Small intestine (tissue), 7 donors: ENCODE measurements around the gene AK5. TPM values are rescaled to one million over a fixed set of nuclear protein-coding genes. Genes with fewer than 3 reads are reported as not detected.

Experiments used
- DNase-seq, 2 donors: peaks; one replicate each; pipeline versions ENCODE4 v3.0.0 to v3.0.0-alpha.2; 2013
- FAIRE-seq: peaks from 2 replicates; lab custom pipeline; 2012; peaks lifted over from hg19 to GRCh38; lab: Jason Lieb, UNC
- H3K27ac ChIP-seq, 3 donors: one replicate each; pipeline ENCODE4 v1.5.1; 2013; ENCODE audit warnings: low read length in 2 of 3, mild to moderate bottlenecking in 2 of 3, control low read depth in 1 of 3, inconsistent platforms in 1 of 3, low read depth in 1 of 3, moderate library complexity in 1 of 3
- H3K27me3 ChIP-seq, 3 donors: one replicate each; pipeline ENCODE4 v1.6.1; 2013; ENCODE audit warnings: low read length in 3 of 3, inconsistent platforms in 1 of 3; ENCODE audit not compliant: control insufficient read depth in 3 of 3, insufficient read depth in 3 of 3
- H3K36me3 ChIP-seq, 3 donors: one replicate each; pipeline ENCODE4 v1.6.1; 2013; ENCODE audit warnings: low read length in 3 of 3, inconsistent platforms in 1 of 3, low read depth in 1 of 3, mild to moderate bottlenecking in 1 of 3, moderate library complexity in 1 of 3; ENCODE audit not compliant: control insufficient read depth in 3 of 3, insufficient read depth in 2 of 3
- H3K4me1 ChIP-seq, 3 donors: one replicate each; pipeline ENCODE4 v1.6.1; 2013; ENCODE audit warnings: low read length in 2 of 3, inconsistent platforms in 1 of 3, low read depth in 1 of 3, mild to moderate bottlenecking in 1 of 3, moderate library complexity in 1 of 3; ENCODE audit not compliant: control insufficient read depth in 3 of 3, insufficient read depth in 2 of 3
- H3K4me3 ChIP-seq, 3 donors: one replicate each; pipeline ENCODE4 v1.5.1; 2013; ENCODE audit warnings: low read length in 3 of 3, control low read depth in 1 of 3, inconsistent platforms in 1 of 3, low read depth in 1 of 3, mild to moderate bottlenecking in 1 of 3, moderate library complexity in 1 of 3
- H3K9me3 ChIP-seq, 2 donors: one replicate each; pipeline ENCODE4 v1.6.1; 2013; ENCODE audit warnings: low read depth in 1 of 2, low read length in 1 of 2; ENCODE audit not compliant: control insufficient read depth in 2 of 2, insufficient read depth in 1 of 2
- WGBS, 3 donors: extraction: QIAGEN DNeasy Blood & Tissue Kit; methylation state at CpG; one replicate each; pipeline ENCODE4 v1.1.7; 2013; 5-methylcytosine and 5-hydroxymethylcytosine counted together
- polyA plus RNA-seq, 4 donors: library from polyadenylated mRNA; stranded (reverse) in 3 of 4; unstranded in 1 of 4; fragments of 200-250 nt in 3 of 4; fragments of 120-200 nt in 1 of 4; gene quantifications; one replicate each; pipeline versions ENCODE4 v1.2.1 to v1.2.3, GENCODE V29; 2013
- donor health status: healthy with polysubstance abuse.
- donor health status: control.
- donor health status: control.
- donor health status: Bipolar disorder and iron deficiency.
- donor health status: healthy.

AK5 gene
- polyA plus RNA-seq, 4 donors: 0.27 to 2.6 (median 0.61) TPM; not detected in 1

GRCh38 chr1:77253211-77253610 is 28.6 kb upstream of the AK5 start:
- FAIRE-seq (no peak), DNase-seq (no peak)
- WGBS, 3 donors: 70 to 87% (median 81%) methylated on average over 1 of the region's 1 CpG
- no peak overlapping the region for H3K27ac ChIP-seq
- H3K36me3 ChIP-seq: no peaks in the 10 kb centered on the region
- no peaks in the 10 kb centered on the region for H3K4me1 ChIP-seq
- peaks cover 0 to 16% of the 10 kb centered on the region in 2 donors for H3K9me3 ChIP-seq
- no peaks in the 10 kb centered on the region for H3K27me3 ChIP-seq
- H3K4me3 ChIP-seq: no peak overlapping the region

- H3K9me3 ChIP-seq: no peaks in the 10 kb centered on the region
- H3K27ac ChIP-seq: no peak overlapping the region
- 13 to 58% (median 23%) methylated on average over 1 of the region's 1 CpG for WGBS, 3 donors
- DNase-seq (no peak), FAIRE-seq (no peak)
- no peak overlapping the region for H3K4me3 ChIP-seq
- H3K4me1 ChIP-seq: no peaks in the 10 kb centered on the region
- H3K27me3 ChIP-seq: peaks cover 0 to 3% (median 0%) of the 10 kb centered on the region in 3 donors
- H3K36me3 ChIP-seq: no peaks in the 10 kb centered on the region
Observed at GRCh38 chr1:77263708-77264107, 18.1 kb upstream of the AK5 start.

GRCh38 chr1:77265180-77265579 is 16.6 kb upstream of the AK5 start:
- no peaks in the 10 kb centered on the region for H3K36me3 ChIP-seq
- no peaks in the 10 kb centered on the region for H3K4me1 ChIP-seq
- H3K27me3 ChIP-seq: peaks cover 0 to 3% (median 0%) of the 10 kb centered on the region in 3 donors
- H3K9me3 ChIP-seq: no peaks in the 10 kb centered on the region
- FAIRE-seq (no peak), DNase-seq (no peak)
- H3K27ac ChIP-seq: no peak overlapping the region
- 65 to 89% (median 79%) methylated on average over 1 of the region's 1 CpG for WGBS, 3 donors
- H3K4me3 ChIP-seq: no peak overlapping the region

- DNase-seq (no peak), FAIRE-seq (no peak)
- Histone ChIP-seq H3K9me3 (no peaks in the 10 kb centered on the region), H3K36me3 (no peaks in the 10 kb centered on the region), H3K27me3 (peaks cover 0 to 3% (median 0%) of the 10 kb centered on the region in 3 donors), H3K4me1 (no peaks in the 10 kb centered on the region), H3K27ac (no peak overlapping the region), H3K4me3 (no peak overlapping the region)
- 48 to 61% (median 52%) methylated on average over 1 of the region's 1 CpG for WGBS, 3 donors
Observed at GRCh38 chr1:77267035-77267434, 14.8 kb upstream of the AK5 start.

DNA sequence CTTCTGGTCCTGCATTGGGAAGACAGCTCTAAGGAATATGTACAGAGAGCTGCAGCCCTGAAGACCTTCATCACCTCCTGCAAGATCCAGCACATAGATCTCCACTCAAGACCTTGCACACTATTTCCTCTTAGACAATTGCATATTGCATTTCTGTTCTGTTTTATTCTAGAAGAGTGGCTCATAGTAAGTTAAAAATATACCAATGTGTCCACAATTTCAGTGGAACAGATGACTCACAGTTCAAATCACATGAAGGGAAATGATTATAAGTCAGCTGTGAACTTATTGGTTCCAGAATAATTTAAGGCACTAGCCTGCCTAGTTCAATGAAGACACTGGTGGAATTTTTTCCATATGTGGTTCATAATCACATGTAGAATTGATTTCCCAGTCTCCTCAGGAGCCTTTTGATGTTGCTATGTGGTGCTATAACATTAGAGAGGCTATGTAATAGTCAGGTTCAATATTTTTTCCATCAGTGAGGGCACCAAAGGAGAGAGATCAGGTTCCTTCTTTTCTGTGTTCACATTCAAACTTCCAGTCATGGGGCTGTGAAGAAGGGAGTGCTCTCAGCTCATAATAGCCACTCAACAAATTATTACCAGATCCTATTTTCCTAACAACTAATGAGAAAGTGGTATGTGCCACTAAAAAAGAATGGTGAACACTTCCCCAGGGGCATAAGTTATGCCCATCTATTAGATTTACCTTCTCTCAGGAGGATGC is 9.8 kb upstream of the AK5 start:
- no peak overlapping the region for H3K4me3 ChIP-seq
- FAIRE-seq (no peak), DNase-seq (no peak)
- no peaks in the 10 kb centered on the region for H3K36me3 ChIP-seq
- H3K27ac ChIP-seq: no peak overlapping the region
- no peaks in the 10 kb centered on the region for H3K4me1 ChIP-seq
- H3K27me3 ChIP-seq: peaks cover 0 to 6% (median 0%) of the 10 kb centered on the region in 3 donors
- H3K9me3 ChIP-seq: no peaks in the 10 kb centered on the region

DNA sequence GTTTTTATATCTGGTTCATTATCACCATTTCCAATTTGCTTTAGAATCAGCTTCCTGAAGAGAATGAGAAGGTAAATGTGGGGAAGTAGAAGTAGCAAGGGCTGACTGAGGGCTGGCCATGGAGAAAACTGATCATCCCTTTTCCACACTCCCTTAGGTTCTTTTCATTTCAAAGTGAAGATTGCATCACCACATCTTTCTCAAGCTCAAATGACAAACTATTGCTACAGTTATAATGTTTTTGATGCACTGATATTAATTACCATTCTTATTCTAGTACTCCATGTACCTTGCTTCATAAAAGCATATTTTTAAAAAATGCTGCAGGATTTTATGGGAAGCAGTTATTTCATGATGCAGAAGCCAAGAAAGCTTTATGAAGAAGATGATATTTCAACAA is 7.9 kb upstream of the AK5 start:
- H3K27me3 ChIP-seq: peaks cover 0 to 11% (median 0%) of the 10 kb centered on the region in 3 donors
- no peaks in the 10 kb centered on the region for H3K36me3 ChIP-seq
- no peaks in the 10 kb centered on the region for H3K4me1 ChIP-seq
- H3K9me3 ChIP-seq: no peaks in the 10 kb centered on the region
- FAIRE-seq (no peak), DNase-seq (no peak)
- H3K27ac ChIP-seq: no peak overlapping the region
- H3K4me3 ChIP-seq: no peak overlapping the region

DNA sequence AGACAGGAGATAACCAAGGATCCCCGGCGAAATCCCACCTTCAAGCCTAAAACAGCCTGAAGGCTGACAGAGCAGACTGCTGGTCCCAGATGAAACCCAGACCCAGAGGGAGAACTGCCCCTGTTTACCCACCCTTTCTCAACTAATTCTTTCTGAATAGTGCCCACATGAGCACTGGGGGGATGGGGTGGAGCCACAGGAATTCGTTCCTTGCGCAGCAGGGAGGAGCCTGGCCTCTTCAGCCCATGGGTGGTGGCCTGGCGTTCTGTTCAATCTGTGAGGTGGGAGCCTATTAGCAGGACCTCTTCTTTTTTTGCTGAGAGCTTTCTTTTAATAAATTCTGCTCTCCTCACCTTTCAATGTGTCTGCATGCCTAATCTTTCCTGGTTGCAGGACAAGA is 6.6 kb upstream of the AK5 start:
- no peak for FAIRE-seq
- Histone ChIP-seq H3K36me3 (no peaks in the 10 kb centered on the region), H3K27ac (no peak overlapping the region), H3K27me3 (peaks cover 0 to 15% (median under 1%) of the 10 kb centered on the region in 3 donors), H3K4me3 (no peak overlapping the region), H3K4me1 (no peaks in the 10 kb centered on the region), H3K9me3 (no peaks in the 10 kb centered on the region)
- 67 to 76% (median 69%) methylated on average over 5 of the region's 5 CpGs for WGBS, 3 donors
- DNase-seq: no peak

DNA sequence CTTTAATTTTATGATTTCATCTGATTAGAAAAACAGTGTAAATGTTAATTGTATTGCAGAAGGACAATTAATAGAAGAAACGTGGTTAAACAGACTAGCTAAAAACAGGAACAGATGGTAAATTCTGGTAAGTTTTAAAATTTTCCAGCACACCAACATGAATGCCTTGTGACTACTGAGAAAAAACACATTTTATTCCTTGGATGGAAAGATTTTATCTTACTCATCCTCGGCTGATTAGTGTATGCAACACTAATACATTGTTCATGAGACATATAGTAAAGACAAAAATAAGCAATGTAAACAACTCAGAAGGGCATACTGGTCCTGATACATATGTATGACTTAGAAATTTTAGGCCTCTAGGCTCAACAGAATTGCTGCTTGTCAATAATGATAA is 4.9 kb upstream of the AK5 start:
- no peak for DNase-seq
- H3K27me3 ChIP-seq: peaks cover 2 to 29% (median 5%) of the 10 kb centered on the region in 3 donors
- 43 to 67% (median 52%) methylated on average over 2 of the region's 2 CpGs for WGBS, 3 donors
- no peak for FAIRE-seq
- no peaks in the 10 kb centered on the region for H3K9me3 ChIP-seq
- no peaks in the 10 kb centered on the region for H3K36me3 ChIP-seq
- no peak overlapping the region for H3K4me3 ChIP-seq
- H3K27ac ChIP-seq: no peak overlapping the region
- H3K4me1 ChIP-seq: no peaks in the 10 kb centered on the region

DNA sequence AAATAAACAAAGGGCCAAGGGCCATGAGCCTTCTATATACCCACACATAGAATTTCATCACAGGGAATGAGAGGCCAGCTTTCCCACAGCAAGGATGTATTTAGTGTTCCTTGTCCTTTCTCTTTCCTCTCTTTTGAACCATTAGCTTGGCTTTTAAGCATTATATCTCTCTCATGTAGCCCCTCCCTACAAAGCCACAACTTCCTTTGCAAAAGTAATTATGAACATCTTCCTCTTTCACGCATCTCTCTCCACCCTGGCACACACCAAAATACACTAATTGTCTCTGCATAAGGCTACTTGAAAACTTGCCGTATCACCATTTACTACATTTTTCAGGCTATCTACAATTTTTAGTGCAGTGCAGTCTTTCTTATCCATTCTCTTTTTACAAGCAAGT is 1.9 kb upstream of the AK5 start:
- no peak overlapping the region for H3K27ac ChIP-seq
- DNase-seq: no peak
- no peak for FAIRE-seq
- H3K27me3 ChIP-seq: peaks cover 5 to 47% (median 7%) of the 10 kb centered on the region in 3 donors
- no peaks in the 10 kb centered on the region for H3K9me3 ChIP-seq
- no peak overlapping the region for H3K4me3 ChIP-seq
- peaks cover 0 to 7% (median 0%) of the 10 kb centered on the region in 3 donors for H3K4me1 ChIP-seq
- WGBS, 3 donors: 65 to 72% (median 65%) methylated on average over 2 of the region's 2 CpGs
- H3K36me3 ChIP-seq: no peaks in the 10 kb centered on the region
